ENCODE measurements around the gene RPTOR. TPM values are rescaled to one million over a fixed set of nuclear protein-coding genes. Genes with fewer than 3 reads are reported as not detected.

The RPTOR gene
- total RNA-seq, 1 experiment from 2014 or later, result 25.1 TPM

GRCh38 chr17:80649200-80649644, 104.6 kb downstream of the RPTOR start:
- no peak overlapping the region for H3T11ph ChIP-seq (ENCODE audit: low read length)
- H4K20me1 ChIP-seq (ENCODE audit: control insufficient read depth, insufficient read depth, insufficient read length), result no peaks in the 10 kb centered on the region
- no peak overlapping the region for H3K56ac ChIP-seq (ENCODE audit: insufficient read length, low read depth, low read length)
- no peak overlapping the region for H3K4me3 Mint-ChIP-seq
- no peak overlapping the region for H3K23ac ChIP-seq (ENCODE audit: insufficient read length, low read depth, low read length)
- DNase-seq, result no peak
- no peak overlapping the region for H3K18ac ChIP-seq (ENCODE audit: insufficient read length, low read depth, low read length)
- H2BK120ac ChIP-seq (ENCODE audit: low read depth, low read length, poor library complexity, severe bottlenecking), result no peak overlapping the region
- no CpG with 5 or more reads among the region's 10 CpGs for WGBS (ENCODE audit: extremely low coverage, insufficient read length, low lambda C conversion rate)
- no peaks in the 10 kb centered on the region; the same call in 1 of the 2 replicates for H3K4me1 ChIP-seq (ENCODE audit: insufficient read depth, low read length)
- no peak overlapping the region for H4K91ac ChIP-seq (ENCODE audit: insufficient read length, low read depth, low read length)
- no peak overlapping the region for H2AK5ac ChIP-seq (ENCODE audit: insufficient read length, low read length)
- no peak for TF ChIP-seq CTCF (conservative IDR thresholded peaks at IDR 0.05)
- no peak overlapping the region for H3K9ac ChIP-seq (ENCODE audit: extremely low read depth, insufficient read length, low read length)
- H3K4me2 ChIP-seq (ENCODE audit: insufficient read depth, insufficient read length, low read length), result no peak overlapping the region
- no peak overlapping the region for H3K4ac ChIP-seq (ENCODE audit: low read depth, low read length)
- H2BK5ac ChIP-seq (ENCODE audit: insufficient read length, low read length), result no peak overlapping the region
- no peak overlapping the region for H3K27ac Mint-ChIP-seq
- no peak overlapping the region for H2BK12ac ChIP-seq (ENCODE audit: insufficient read length, low read depth, low read length)
- H3K4me1 Mint-ChIP-seq, result peaks cover 38 to 47% of the 10 kb centered on the region in 2 experiments
- no peak overlapping the region for H3K14ac ChIP-seq (ENCODE audit: insufficient read depth, low read length)
- no peaks in the 10 kb centered on the region for H3K9me3 ChIP-seq (ENCODE audit: control insufficient read depth, low read depth, low read length)
- no peak overlapping the region for H2BK20ac ChIP-seq (ENCODE audit: low read depth, low read length, poor library complexity, severe bottlenecking)
- no peaks in the 10 kb centered on the region; a peak in 1 of 7 replicates for H3K36me3 Mint-ChIP-seq (ENCODE audit: insufficient read depth in 1 of 3, low read depth in 3 of 3)
- H2AFZ ChIP-seq (ENCODE audit: low read length), result no peak overlapping the region
- H3K27me3 Mint-ChIP-seq (ENCODE audit: low read depth), result no peaks in the 10 kb centered on the region
- H3K79me2 ChIP-seq (ENCODE audit: insufficient read depth, low read length), result no peaks in the 10 kb centered on the region
- H3K9me3 Mint-ChIP-seq, result no peaks in the 10 kb centered on the region
- H4K5ac ChIP-seq (ENCODE audit: insufficient read length, low read depth, low read length), result no peak overlapping the region
- no peak overlapping the region for H2BK15ac ChIP-seq (ENCODE audit: low read depth, low read length)
- no peaks in the 10 kb centered on the region for H3K79me1 ChIP-seq (ENCODE audit: insufficient read depth, low read depth, low read length, poor library complexity, severe bottlenecking)
- no peaks in the 10 kb centered on the region for H3K23me2 ChIP-seq (ENCODE audit: insufficient read length, low read depth, low read length, poor library complexity, severe bottlenecking)
- H3K27ac ChIP-seq (ENCODE audit: insufficient read length, low read depth, low read length), result no peak overlapping the region
- no peak overlapping the region for H4K8ac ChIP-seq (replicated peaks; ENCODE audit: insufficient read length, low read depth, low read length)
- H3K27me3 ChIP-seq (ENCODE audit: insufficient read depth, low read length), result no peaks in the 10 kb centered on the region

Data from H9 (cell line).